Ascending aorta (tissue), 2 donors: ENCODE results near the gene BFSP2. TPM values are rescaled to one million over a fixed set of nuclear protein-coding genes. Genes with fewer than 3 reads are reported as not detected.
"Not testable (repeated sequence)": the region's sequence is repeated elsewhere in the genome, so short reads cannot be mapped to it uniquely, and the experiment has no call there.

ENCODE experiments used
- DNase-seq, 2 donors: peaks; one replicate each; pipeline ENCODE4 v3.0.0-alpha.2; 2019; ENCODE audit warnings: low spot score in 2 of 2
- H3K27ac ChIP-seq, 2 donors: fragments of 200-600 bp; sonication (generic); one replicate each; pipeline ENCODE4 v1.5.1; 2016 to 2017; ENCODE audit warnings: mild to moderate bottlenecking in 1 of 2
- H3K27me3 ChIP-seq: fragments of 200-600 bp; sonication (generic); one replicate; pipeline ENCODE4 v1.5.1; 2017
- H3K36me3 ChIP-seq, 2 donors: fragments of 200-600 bp; sonication (generic); one replicate each; pipeline ENCODE4 v1.5.1; 2016
- H3K4me1 ChIP-seq, 2 donors: fragments of 200-600 bp; sonication (generic); one replicate each; pipeline ENCODE4 v1.5.1; 2016 to 2017; ENCODE audit warnings: mild to moderate bottlenecking in 1 of 2
- H3K4me3 ChIP-seq, 2 donors: fragments of 200-600 bp; sonication (generic); one replicate each; pipeline ENCODE4 v1.5.1; 2016 to 2017; ENCODE audit warnings: mild to moderate bottlenecking in 1 of 2
- H3K9me3 ChIP-seq, 2 donors: fragments of 200-600 bp; sonication (generic); one replicate each; pipeline ENCODE4 v1.5.1; 2016
- intact Hi-C: fragments of 100-400 bp; cut with DNase I; formaldehyde crosslinking; loops from one replicate; pipeline ENCODE4 v1.15.1; 2023
- total RNA-seq: library from RNA; depleted of rRNA; stranded (reverse); fragments of >200 nt; gene quantifications from one replicate; pipeline ENCODE4 v1.1.0, GENCODE V29; 2016
- TF ChIP-seq, protein P1 (sequence below), 3 experiments: fragments of 200-600 bp in 2 of 3; fragments of 450-650 bp in 1 of 3; sonication (generic) in 2 of 3; IDR thresholded peaks; one replicate each; pipeline ENCODE4 v1.5.1; 2016 to 2019; ENCODE audit warnings: antibody characterized with exemption in 3 of 3, mild to moderate bottlenecking in 1 of 3, moderate library complexity in 1 of 3

The BFSP2 gene
- total RNA-seq, 1 donor from 2014 or later: not detected

GRCh38 chr3:133514418-133514817 lies 114.6 kb downstream of the BFSP2 start:
- Histone ChIP-seq H3K36me3 (no peaks in the 10 kb centered on the region), H3K4me3 (no peak overlapping the region), H3K27ac (no peak overlapping the region), H3K4me1 (no peaks in the 10 kb centered on the region), H3K27me3 (no peaks in the 10 kb centered on the region), H3K9me3 (no peaks in the 10 kb centered on the region)
- DNase-seq: no peak
- intact Hi-C loops: no loop called here
- TF ChIP-seq, protein P1, sequence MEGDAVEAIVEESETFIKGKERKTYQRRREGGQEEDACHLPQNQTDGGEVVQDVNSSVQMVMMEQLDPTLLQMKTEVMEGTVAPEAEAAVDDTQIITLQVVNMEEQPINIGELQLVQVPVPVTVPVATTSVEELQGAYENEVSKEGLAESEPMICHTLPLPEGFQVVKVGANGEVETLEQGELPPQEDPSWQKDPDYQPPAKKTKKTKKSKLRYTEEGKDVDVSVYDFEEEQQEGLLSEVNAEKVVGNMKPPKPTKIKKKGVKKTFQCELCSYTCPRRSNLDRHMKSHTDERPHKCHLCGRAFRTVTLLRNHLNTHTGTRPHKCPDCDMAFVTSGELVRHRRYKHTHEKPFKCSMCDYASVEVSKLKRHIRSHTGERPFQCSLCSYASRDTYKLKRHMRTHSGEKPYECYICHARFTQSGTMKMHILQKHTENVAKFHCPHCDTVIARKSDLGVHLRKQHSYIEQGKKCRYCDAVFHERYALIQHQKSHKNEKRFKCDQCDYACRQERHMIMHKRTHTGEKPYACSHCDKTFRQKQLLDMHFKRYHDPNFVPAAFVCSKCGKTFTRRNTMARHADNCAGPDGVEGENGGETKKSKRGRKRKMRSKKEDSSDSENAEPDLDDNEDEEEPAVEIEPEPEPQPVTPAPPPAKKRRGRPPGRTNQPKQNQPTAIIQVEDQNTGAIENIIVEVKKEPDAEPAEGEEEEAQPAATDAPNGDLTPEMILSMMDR (IDR thresholded peaks at IDR 0.05): no peak

GRCh38 chr3:133515127-133515526 lies 115.3 kb downstream of the BFSP2 start:
- Histone ChIP-seq H3K9me3 (no peaks in the 10 kb centered on the region), H3K4me1 (no peaks in the 10 kb centered on the region), H3K27ac (no peak overlapping the region), H3K36me3 (no peaks in the 10 kb centered on the region), H3K4me3 (no peak overlapping the region), H3K27me3 (no peaks in the 10 kb centered on the region)
- TF ChIP-seq, protein P1 (IDR thresholded peaks at IDR 0.05): no peak
- intact Hi-C loops: no loop called here
- DNase-seq: no peak

- intact Hi-C loops: no loop called here
- Histone ChIP-seq H3K27ac (no peak overlapping the region), H3K9me3 (no peaks in the 10 kb centered on the region), H3K27me3 (no peaks in the 10 kb centered on the region), H3K4me1 (no peaks in the 10 kb centered on the region), H3K4me3 (no peak overlapping the region), H3K36me3 (no peaks in the 10 kb centered on the region)
- no peak for DNase-seq
- TF ChIP-seq, protein P1 (IDR thresholded peaks at IDR 0.05): no peak
Measured at GRCh38 chr3:133520286-133520685, 120.4 kb downstream of the BFSP2 start.

DNA sequence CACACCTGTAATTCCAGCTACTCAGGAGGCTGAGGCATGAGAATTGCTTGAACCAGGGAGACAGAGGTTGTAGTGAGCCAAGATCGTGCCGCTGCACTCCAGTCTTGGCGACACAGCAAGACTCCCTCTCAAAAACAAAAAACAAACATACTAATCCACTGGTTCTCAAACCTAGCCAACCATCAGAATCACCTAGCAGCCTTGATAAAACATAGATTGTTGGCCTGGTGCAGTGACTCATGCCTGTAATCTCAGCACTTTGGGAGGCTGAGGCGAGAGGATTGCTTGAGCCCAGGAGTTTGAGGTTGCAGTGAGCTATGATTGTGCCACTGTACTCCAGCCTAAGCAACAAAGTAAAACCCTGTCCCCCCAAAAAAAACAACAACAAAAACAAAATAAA lies 121.1 kb downstream of the BFSP2 start:
- DNase-seq, intact Hi-C loops, H3K4me3 ChIP-seq, H3K9me3 ChIP-seq, H3K36me3 ChIP-seq, H3K27me3 ChIP-seq, H3K4me1 ChIP-seq, H3K27ac ChIP-seq: not testable (repeated sequence)

- Histone ChIP-seq H3K27me3 (no peaks in the 10 kb centered on the region), H3K4me1 (no peaks in the 10 kb centered on the region), H3K4me3 (no peak overlapping the region), H3K9me3 (no peaks in the 10 kb centered on the region), H3K36me3 (no peaks in the 10 kb centered on the region), H3K27ac (no peak overlapping the region)
- DNase-seq: no peak
- TF ChIP-seq, protein P1 (IDR thresholded peaks at IDR 0.05): no peak
- intact Hi-C loops: no loop called here
Measured at GRCh38 chr3:133521946-133522345, 122.1 kb downstream of the BFSP2 start.

DNA sequence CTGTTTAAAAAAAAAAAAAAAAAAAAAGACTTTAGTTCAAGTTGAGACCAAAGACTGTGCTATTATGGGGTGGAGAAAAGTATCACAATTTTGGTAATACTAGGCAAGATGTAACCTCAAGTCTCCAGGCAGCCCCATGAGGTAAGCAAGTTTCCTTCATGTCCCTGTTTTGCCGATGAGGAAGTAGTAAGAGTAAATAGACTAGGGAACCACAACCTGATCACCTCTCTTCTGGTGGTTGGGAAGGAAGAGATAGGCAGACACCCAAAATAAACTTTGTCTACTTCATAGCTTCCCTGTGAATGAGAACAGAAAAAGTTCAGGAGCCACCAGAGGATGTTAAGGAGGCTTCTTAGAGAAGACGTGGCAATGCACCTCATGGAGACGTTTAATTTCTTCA lies 123.9 kb downstream of the BFSP2 start:
- H3K27ac ChIP-seq, intact Hi-C loops, H3K9me3 ChIP-seq, H3K4me3 ChIP-seq, H3K27me3 ChIP-seq, H3K36me3 ChIP-seq, H3K4me1 ChIP-seq, DNase-seq: not testable (repeated sequence)

Other genes starting within 250 kb of the BFSP2 start
- gene CDV3, start 173.6 kb downstream of the BFSP2 start, total RNA-seq: 24.6 TPM